ENCODE measurements around the gene TCF12.

Gene TCF12

DNA sequence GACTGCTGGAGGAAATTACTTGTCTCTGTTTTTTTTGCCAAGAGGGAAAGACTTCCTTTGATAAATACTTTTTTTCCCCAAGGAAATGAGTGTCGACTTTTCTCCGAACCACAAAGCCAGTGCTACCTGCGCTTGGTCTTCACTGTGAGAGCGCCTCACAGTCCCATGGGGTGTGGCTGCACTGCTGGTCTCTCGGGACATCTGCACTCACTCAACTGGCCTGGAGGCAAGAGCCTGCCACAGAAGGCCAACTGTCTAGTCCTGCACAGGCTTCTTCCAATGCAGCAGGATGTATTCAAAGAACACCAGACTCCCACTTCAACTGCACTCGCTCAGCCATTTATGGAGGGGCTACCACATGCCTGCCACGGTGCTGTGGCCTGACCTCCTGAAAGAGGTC lies 417.3 kb downstream of the TCF12 start:
- no peaks in the 10 kb centered on the region for H3K4me1 Mint-ChIP-seq
- no peak for ATAC-seq
- no peaks in the 10 kb centered on the region for H3K9me3 Mint-ChIP-seq
- no peak overlapping the region for H3K4me3 Mint-ChIP-seq
- DNase-seq = no peak
- no peaks in the 10 kb centered on the region for H3K36me3 Mint-ChIP-seq (ENCODE audit: low read depth)
- H3K27ac Mint-ChIP-seq = no peak overlapping the region
- H3K27me3 Mint-ChIP-seq = peaks cover 7% of the 10 kb centered on the region

DNA sequence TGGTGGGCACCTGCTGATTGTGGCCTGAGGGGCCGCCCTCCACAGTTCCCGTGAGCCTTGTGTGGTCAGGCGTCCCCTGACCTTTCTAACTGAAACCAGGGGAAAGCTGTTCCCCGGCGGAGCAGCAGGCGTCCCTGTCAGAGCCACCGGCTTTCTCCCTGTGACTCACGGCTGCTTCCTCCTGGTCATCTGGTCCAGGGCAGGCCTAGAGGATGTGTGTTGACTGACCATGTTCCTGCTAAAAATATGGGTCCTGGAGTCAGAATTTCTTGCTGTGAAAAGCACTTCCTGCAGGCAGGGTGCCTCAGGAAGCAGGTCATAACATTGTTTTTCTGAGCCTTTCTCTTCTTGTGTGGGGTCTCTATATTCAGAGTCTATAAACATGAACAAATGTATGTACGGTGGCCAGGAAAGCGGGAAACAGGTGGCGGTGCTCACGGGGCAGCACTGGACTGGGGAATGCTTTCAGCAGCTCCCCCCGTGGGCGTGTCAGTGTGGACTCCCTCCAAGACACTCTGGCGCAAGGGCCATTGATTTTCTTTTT lies 419.5 kb downstream of the TCF12 start:
- DNase-seq (no peak), ATAC-seq (no peak)
- H3K36me3 Mint-ChIP-seq (ENCODE audit: low read depth) = no peaks in the 10 kb centered on the region
- no peaks in the 10 kb centered on the region for H3K9me3 Mint-ChIP-seq
- no peak overlapping the region for H3K4me3 Mint-ChIP-seq
- H3K27me3 Mint-ChIP-seq = peaks cover 7% of the 10 kb centered on the region
- H3K4me1 Mint-ChIP-seq = no peaks in the 10 kb centered on the region
- H3K27ac Mint-ChIP-seq = no peak overlapping the region

DNA sequence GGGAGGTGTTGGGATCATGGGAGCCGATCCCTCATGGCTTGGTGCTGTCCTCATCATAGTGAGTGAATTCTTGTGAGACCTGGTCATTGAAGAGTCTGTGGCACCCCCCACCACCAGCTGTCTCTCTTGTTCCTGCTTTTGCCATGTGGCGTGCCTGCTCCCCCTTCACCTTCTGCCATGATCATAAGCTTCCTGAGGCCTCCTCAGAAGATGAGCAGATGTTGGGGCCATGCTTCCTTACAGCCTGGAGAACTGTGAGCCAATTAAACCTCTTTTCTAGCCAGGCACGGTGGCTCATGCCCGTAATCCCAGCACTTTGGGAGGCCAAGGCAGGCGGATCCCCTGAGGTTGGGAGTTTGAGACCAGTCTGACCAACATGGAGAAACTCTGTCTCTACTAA lies 420.9 kb downstream of the TCF12 start:
- Mint-ChIP-seq H3K36me3 (ENCODE audit: low read depth) (no peaks in the 10 kb centered on the region), H3K27ac (no peak overlapping the region), H3K27me3 (peaks cover 7% of the 10 kb centered on the region), H3K4me3 (no peak overlapping the region), H3K9me3 (no peaks in the 10 kb centered on the region), H3K4me1 (no peaks in the 10 kb centered on the region)
- ATAC-seq (no peak), DNase-seq (no peak)

Measured in activated naive CD8-positive, alpha-beta T cell treated with anti-CD3 and anti-CD28 coated beads, Interleukin-2, amount 50 U/mL, for 24 hours (primary cell).